Activated CD4-positive, alpha-beta memory T cell treated with anti-CD3 and anti-CD28 coated beads, Interleukin-2, amount 10 ng/mL, durations not matched to agents 7 days and 5 days (primary cell): Measurements from ENCODE around the gene SERPINB6. TPM values are rescaled to one million over a fixed set of nuclear protein-coding genes. Genes with fewer than 3 reads are reported as not detected.
"Not testable (repeated sequence)": the region's sequence is repeated elsewhere in the genome, so short reads cannot be mapped to it uniquely, and the experiment has no call there.

Experiments
- CTCF ChIA-PET: fragments of 350-600 bp; sonication (Branson Sonifier 250); formaldehyde crosslinking; loops from one replicate; lab custom pipeline; 2021; ENCODE audit warnings: antibody characterized with exemption, inconsistent platforms; lab: Charles Lee
- POLR2A ChIA-PET: fragments of 350-600 bp; sonication (Branson Sonifier 250); formaldehyde crosslinking; loops from one replicate; lab custom pipeline; 2021; ENCODE audit warnings: antibody characterized with exemption; lab: Charles Lee
- DNase-seq: peaks from one replicate; pipeline ENCODE4 v3.0.0-alpha.2; 2020
- H3K27ac Mint-ChIP-seq: one replicate; pipeline ENCODE4 v1.8.0; 2021; ENCODE audit warnings: mild to moderate bottlenecking, mixed read lengths
- H3K27me3 Mint-ChIP-seq: one replicate; pipeline ENCODE4 v1.8.0; 2021; ENCODE audit warnings: mixed read lengths
- H3K36me3 Mint-ChIP-seq: one replicate; pipeline ENCODE4 v1.8.0; 2021; ENCODE audit warnings: low read depth, mixed read lengths
- H3K4me1 Mint-ChIP-seq: one replicate; pipeline ENCODE4 v1.8.0; 2021; ENCODE audit warnings: mixed read lengths
- H3K4me3 Mint-ChIP-seq: one replicate; pipeline ENCODE4 v1.8.0; 2021; ENCODE audit warnings: mild to moderate bottlenecking, mixed read lengths
- H3K9me3 Mint-ChIP-seq: one replicate; pipeline ENCODE4 v1.8.0; 2021; ENCODE audit warnings: mixed read lengths
- total RNA-seq, 2 experiments: library from RNA; stranded (reverse); gene quantifications; one replicate each; pipeline ENCODE4 v1.2.3, GENCODE V29; 2021

SERPINB6 gene
- total RNA-seq, 2 experiments from 2014 or later = 19.8 to 20.1 TPM

- ChIA-PET POLR2A (interaction anchor here (2.4 to 2.6 kb wide), 2 partner anchors 62 to 92 kb away, joined by 10 to 13 read pairs; no protein-coding TSS in a partner anchor), CTCF (interaction anchor here (1.0 to 12.4 kb wide), 4 partner anchors 92 to 148 kb away, joined by 3 to 170 read pairs (median 8); partner anchors contain the start of gene SERPINB1)
- Mint-ChIP-seq H3K27ac (peak overlapping the region; percentile 54), H3K27me3 (peaks cover 26% of the 10 kb centered on the region), H3K9me3 (peaks cover 33% of the 10 kb centered on the region), H3K36me3 (peaks cover 46% of the 10 kb centered on the region), H3K4me3 (no peak overlapping the region), H3K4me1 (peaks cover 57% of the 10 kb centered on the region)
- no peak for DNase-seq
Measured at GRCh38 chr6:2938632-2939083, 32.7 kb downstream of the SERPINB6 start.

GRCh38 chr6:2938004-2938631 lies 33.2 kb downstream of the SERPINB6 start:
- POLR2A ChIA-PET = interaction anchor here (2.6 kb wide), 1 partner anchor 62 kb away, joined by 10 read pairs; no protein-coding TSS in a partner anchor

GRCh38 chr6:2937627-2938003 lies 33.8 kb downstream of the SERPINB6 start:
- H3K36me3 Mint-ChIP-seq = peaks cover 41% of the 10 kb centered on the region

More at GRCh38 chr6:2938004-2938631, 33.2 kb downstream of the SERPINB6 start:
- CTCF ChIA-PET = interaction anchor here (1.0 to 12.4 kb wide), 4 partner anchors 15 to 147 kb away, joined by 3 to 170 read pairs (median 12); partner anchors contain the start of gene SERPINB1
- peaks cover 33% of the 10 kb centered on the region for H3K9me3 Mint-ChIP-seq
- peaks cover 22% of the 10 kb centered on the region for H3K27me3 Mint-ChIP-seq
- peak overlapping the region; percentile 54 for H3K27ac Mint-ChIP-seq
- peaks cover 53% of the 10 kb centered on the region for H3K4me1 Mint-ChIP-seq
- DNase-seq = no peak
- H3K4me3 Mint-ChIP-seq = no peak overlapping the region
- peaks cover 45% of the 10 kb centered on the region for H3K36me3 Mint-ChIP-seq

GRCh38 chr6:2935566-2936291 lies 35.6 kb downstream of the SERPINB6 start:
- H3K4me1 Mint-ChIP-seq = peaks cover 48% of the 10 kb centered on the region
- peaks cover 17% of the 10 kb centered on the region for H3K27me3 Mint-ChIP-seq
- H3K4me3 Mint-ChIP-seq = no peak overlapping the region
- POLR2A ChIA-PET = interaction anchor here (1.0 to 3.5 kb wide), 8 partner anchors 54 to 118 kb away, joined by 3 to 31 read pairs (median 4); no protein-coding TSS in a partner anchor
- peak; percentile 15 for DNase-seq
- CTCF ChIA-PET = interaction anchor here (0.9 to 12.4 kb wide), 11 partner anchors 17 to 145 kb away, joined by 3 to 170 read pairs (median 6); partner anchors contain the start of gene SERPINB1
- H3K36me3 Mint-ChIP-seq = peaks cover 37% of the 10 kb centered on the region
- peak overlapping the region; percentile 28 for H3K27ac Mint-ChIP-seq
- H3K9me3 Mint-ChIP-seq = peaks cover 33% of the 10 kb centered on the region

More at GRCh38 chr6:2937627-2938003, 33.8 kb downstream of the SERPINB6 start:
- ChIA-PET POLR2A (interaction anchor here (0.5 to 3.5 kb wide), 9 partner anchors 29 to 172 kb away, joined by 3 to 31 read pairs (median 5); partner anchors contain the start of genes SERPINB1 and WRNIP1), CTCF (interaction anchor here (1.0 to 12.4 kb wide), 7 partner anchors 15 to 147 kb away, joined by 3 to 170 read pairs (median 13); partner anchors contain the start of genes NQO2 and SERPINB1)
- peak overlapping the region; percentile 55 for H3K27ac Mint-ChIP-seq
- peaks cover 33% of the 10 kb centered on the region for H3K9me3 Mint-ChIP-seq
- peaks cover 17% of the 10 kb centered on the region for H3K27me3 Mint-ChIP-seq
- H3K4me3 Mint-ChIP-seq = no peak overlapping the region
- H3K4me1 Mint-ChIP-seq = peaks cover 49% of the 10 kb centered on the region
- peak; percentile 9 for DNase-seq

- no peak overlapping the region for H3K27ac Mint-ChIP-seq
Measured at GRCh38 chr6:2934057-2934456, 37.3 kb downstream of the SERPINB6 start.

GRCh38 chr6:2932911-2933310 lies 38.5 kb downstream of the SERPINB6 start:
- Mint-ChIP-seq H3K27me3 (peaks cover 20% of the 10 kb centered on the region), H3K36me3 (peaks cover 22% of the 10 kb centered on the region), H3K9me3 (peaks cover 19% of the 10 kb centered on the region), H3K4me1 (peaks cover 29% of the 10 kb centered on the region)
- not testable (repeated sequence) for DNase-seq, H3K4me3 Mint-ChIP-seq, H3K27ac Mint-ChIP-seq
- ChIA-PET CTCF (interaction anchor here (0.7 to 12.4 kb wide), 16 partner anchors 9 to 166 kb away, joined by 3 to 170 read pairs (median 4); partner anchors contain the start of gene SERPINB1), POLR2A (interaction anchor here (0.6 to 2.1 kb wide), 4 partner anchors 10 to 92 kb away, joined by 3 to 11 read pairs (median 4); partner anchors contain the start of gene SERPINB1)

More at GRCh38 chr6:2934057-2934456, 37.3 kb downstream of the SERPINB6 start:
- ChIA-PET POLR2A (interaction anchor here (3.5 kb wide), 1 partner anchor 56 kb away, joined by 31 read pairs; no protein-coding TSS in a partner anchor), CTCF (interaction anchor here (0.7 to 12.4 kb wide), 5 partner anchors 20 to 143 kb away, joined by 3 to 170 read pairs (median 20); partner anchors contain the start of gene SERPINB1)
- H3K36me3 Mint-ChIP-seq = peaks cover 31% of the 10 kb centered on the region
- no peak overlapping the region for H3K4me3 Mint-ChIP-seq
- peaks cover 28% of the 10 kb centered on the region for H3K9me3 Mint-ChIP-seq
- peaks cover 38% of the 10 kb centered on the region for H3K4me1 Mint-ChIP-seq
- DNase-seq = no peak
- H3K27me3 Mint-ChIP-seq = peaks cover 20% of the 10 kb centered on the region

GRCh38 chr6:2931970-2932748 lies 39.2 kb downstream of the SERPINB6 start:
- CTCF ChIA-PET = interaction anchor here (0.6 to 12.4 kb wide), 24 partner anchors 9 to 141 kb away, joined by 3 to 170 read pairs (median 4); partner anchors contain the start of gene SERPINB1
- Mint-ChIP-seq H3K4me1 (peaks cover 23% of the 10 kb centered on the region), H3K36me3 (peaks cover 17% of the 10 kb centered on the region), H3K27ac (no peak overlapping the region), H3K27me3 (peaks cover 20% of the 10 kb centered on the region), H3K4me3 (no peak overlapping the region), H3K9me3 (peaks cover 14% of the 10 kb centered on the region)
- POLR2A ChIA-PET = interaction anchor here (0.5 to 2.1 kb wide), 6 partner anchors 11 to 91 kb away, joined by 3 to 11 read pairs (median 5); partner anchors contain the start of gene SERPINB1
- peak; percentile 88 for DNase-seq

- ChIA-PET POLR2A (interaction anchor here (1.1 to 2.1 kb wide), 3 partner anchors 59 to 89 kb away, joined by 5 to 11 read pairs (median 6); partner anchors contain the start of gene SERPINB1), CTCF (interaction anchor here (0.5 to 12.4 kb wide), 17 partner anchors 8 to 142 kb away, joined by 3 to 170 read pairs (median 4); partner anchors contain the start of gene SERPINB1)
- peaks cover 6% of the 10 kb centered on the region for H3K36me3 Mint-ChIP-seq
- DNase-seq = no peak
- H3K9me3 Mint-ChIP-seq = peaks cover 5% of the 10 kb centered on the region
- H3K4me1 Mint-ChIP-seq = peaks cover 12% of the 10 kb centered on the region
- H3K4me3 Mint-ChIP-seq = no peak overlapping the region
- H3K27ac Mint-ChIP-seq = no peak overlapping the region
- peaks cover 18% of the 10 kb centered on the region for H3K27me3 Mint-ChIP-seq
Measured at GRCh38 chr6:2931055-2931454, 40.3 kb downstream of the SERPINB6 start.

- POLR2A ChIA-PET, DNase-seq, H3K36me3 Mint-ChIP-seq, H3K27ac Mint-ChIP-seq, H3K9me3 Mint-ChIP-seq, H3K4me3 Mint-ChIP-seq: not testable (repeated sequence)
- CTCF ChIA-PET = interaction anchor here (12.4 kb wide), 1 partner anchor 82 kb away, joined by 170 read pairs; no protein-coding TSS in a partner anchor
- peaks cover 22% of the 10 kb centered on the region for H3K4me1 Mint-ChIP-seq
- H3K27me3 Mint-ChIP-seq = peaks cover 18% of the 10 kb centered on the region
Measured at GRCh38 chr6:2927931-2928330, 43.4 kb downstream of the SERPINB6 start.

GRCh38 chr6:2925842-2926747 lies 45.3 kb downstream of the SERPINB6 start:
- H3K36me3 Mint-ChIP-seq, H3K9me3 Mint-ChIP-seq, H3K4me3 Mint-ChIP-seq, POLR2A ChIA-PET, H3K27ac Mint-ChIP-seq: not testable (repeated sequence)
- peaks cover 12% of the 10 kb centered on the region for H3K4me1 Mint-ChIP-seq
- CTCF ChIA-PET = interaction anchor here (1.0 to 12.4 kb wide), 2 partner anchors 11 to 80 kb away, joined by 3 to 170 read pairs; no protein-coding TSS in a partner anchor
- H3K27me3 Mint-ChIP-seq = peaks cover 16% of the 10 kb centered on the region
- peak; percentile 2 for DNase-seq
